Activated T-cell treated with anti-CD3 and anti-CD28 coated beads, Interleukin-2, amount 50 U/mL, for 24 hours (primary cell): ENCODE data around the gene SEMA4D.

Source experiments
- DNase-seq: peaks from one replicate; pipeline ENCODE4 v3.0.0-alpha.2; 2020
- H3K27ac Mint-ChIP-seq: 2 replicates; pipeline ENCODE4 v1.8.0; 2020; ENCODE audit warnings: mild to moderate bottlenecking, mixed read lengths
- H3K27me3 Mint-ChIP-seq: 2 replicates; pipeline ENCODE4 v1.8.0; 2020; ENCODE audit warnings: mixed read lengths
- H3K36me3 Mint-ChIP-seq: 2 replicates; pipeline ENCODE4 v1.8.0; 2020; ENCODE audit warnings: low read depth, mixed read lengths
- H3K4me1 Mint-ChIP-seq: 2 replicates; pipeline ENCODE4 v1.8.0; 2020; ENCODE audit warnings: low read depth, mixed read lengths
- H3K4me3 Mint-ChIP-seq: 2 replicates; pipeline ENCODE4 v1.8.0; 2020; ENCODE audit warnings: mild to moderate bottlenecking, moderate library complexity, mixed read lengths
- H3K9me3 Mint-ChIP-seq: 2 replicates; pipeline ENCODE4 v1.8.0; 2020; ENCODE audit warnings: mixed read lengths

SEMA4D gene

GRCh38 chr9:89426384-89426961, 71.4 kb downstream of the SEMA4D start:
- peak overlapping the region; percentile 64 for H3K4me3 Mint-ChIP-seq
- peaks cover 10% of the 10 kb centered on the region for H3K9me3 Mint-ChIP-seq
- H3K27me3 Mint-ChIP-seq: no peaks in the 10 kb centered on the region
- H3K27ac Mint-ChIP-seq: peak overlapping the region; percentile 100
- H3K4me1 Mint-ChIP-seq: peaks cover 99% of the 10 kb centered on the region
- DNase-seq: peak; percentile 72
- H3K36me3 Mint-ChIP-seq: peaks cover 84% of the 10 kb centered on the region

GRCh38 chr9:89425921-89426383, 72.0 kb downstream of the SEMA4D start:
- peak; percentile 61 for DNase-seq
- Mint-ChIP-seq H3K4me3 (peak overlapping the region; percentile 64), H3K4me1 (peaks cover 99% of the 10 kb centered on the region), H3K27ac (peak overlapping the region; percentile 100), H3K27me3 (no peaks in the 10 kb centered on the region), H3K36me3 (peaks cover 89% of the 10 kb centered on the region), H3K9me3 (peaks cover 10% of the 10 kb centered on the region)

- H3K27ac Mint-ChIP-seq: peak overlapping the region; percentile 100
- H3K4me1 Mint-ChIP-seq: peaks cover 99% of the 10 kb centered on the region
- peak; percentile 62 for DNase-seq
- H3K36me3 Mint-ChIP-seq: peaks cover 94% of the 10 kb centered on the region
- no peaks in the 10 kb centered on the region for H3K27me3 Mint-ChIP-seq
- H3K4me3 Mint-ChIP-seq: peak overlapping the region; percentile 64
- H3K9me3 Mint-ChIP-seq: peaks cover 10% of the 10 kb centered on the region
Measured at GRCh38 chr9:89425024-89425805, 72.7 kb downstream of the SEMA4D start.

GRCh38 chr9:89422151-89422975, 75.5 kb downstream of the SEMA4D start:
- Mint-ChIP-seq H3K4me1 (peaks cover 99% of the 10 kb centered on the region), H3K36me3 (peaks cover 96% of the 10 kb centered on the region), H3K4me3 (peak overlapping the region; percentile 51), H3K27ac (peak overlapping the region; percentile 100), H3K27me3 (no peaks in the 10 kb centered on the region), H3K9me3 (peaks cover 17% of the 10 kb centered on the region)
- DNase-seq: peak; percentile 83

- peak overlapping the region; percentile 51 for H3K4me3 Mint-ChIP-seq
- peak; percentile 65 for DNase-seq
- peak overlapping the region; percentile 100 for H3K27ac Mint-ChIP-seq
- peaks cover 22% of the 10 kb centered on the region for H3K9me3 Mint-ChIP-seq
- no peaks in the 10 kb centered on the region for H3K27me3 Mint-ChIP-seq
- H3K36me3 Mint-ChIP-seq: peaks cover 96% of the 10 kb centered on the region
- peaks cover 99% of the 10 kb centered on the region for H3K4me1 Mint-ChIP-seq
Measured at GRCh38 chr9:89421595-89421994, 76.3 kb downstream of the SEMA4D start.

GRCh38 chr9:89420397-89421178, 77.3 kb downstream of the SEMA4D start:
- Mint-ChIP-seq H3K4me1 (peaks cover 98% of the 10 kb centered on the region), H3K27ac (peak overlapping the region; percentile 100)
- peak; percentile 63 for DNase-seq

GRCh38 chr9:89419978-89420394, 77.9 kb downstream of the SEMA4D start:
- peak overlapping the region; percentile 100 for H3K27ac Mint-ChIP-seq
- H3K4me1 Mint-ChIP-seq: peaks cover 98% of the 10 kb centered on the region
- peak overlapping the region; percentile 73 for H3K4me3 Mint-ChIP-seq
- DNase-seq: peak; percentile 80
- peaks cover 97% of the 10 kb centered on the region for H3K36me3 Mint-ChIP-seq
- H3K27me3 Mint-ChIP-seq: no peaks in the 10 kb centered on the region
- H3K9me3 Mint-ChIP-seq: peaks cover 26% of the 10 kb centered on the region

More at GRCh38 chr9:89420397-89421178, 77.3 kb downstream of the SEMA4D start:
- Mint-ChIP-seq H3K9me3 (peaks cover 26% of the 10 kb centered on the region), H3K27me3 (no peaks in the 10 kb centered on the region), H3K4me3 (peak overlapping the region; percentile 73), H3K36me3 (peaks cover 97% of the 10 kb centered on the region)

- peak; percentile 78 for DNase-seq
- H3K4me3 Mint-ChIP-seq: peak overlapping the region; percentile 73
- H3K9me3 Mint-ChIP-seq: peaks cover 18% of the 10 kb centered on the region
- H3K27ac Mint-ChIP-seq: peak overlapping the region; percentile 100
- H3K4me1 Mint-ChIP-seq: peaks cover 98% of the 10 kb centered on the region
- no peaks in the 10 kb centered on the region for H3K27me3 Mint-ChIP-seq
- H3K36me3 Mint-ChIP-seq: peaks cover 97% of the 10 kb centered on the region
Measured at GRCh38 chr9:89418882-89419640, 78.9 kb downstream of the SEMA4D start.

- H3K36me3 Mint-ChIP-seq: peaks cover 97% of the 10 kb centered on the region
Measured at GRCh38 chr9:89418474-89418845, 79.5 kb downstream of the SEMA4D start.

GRCh38 chr9:89417832-89418473, 80.0 kb downstream of the SEMA4D start:
- peak overlapping the region; percentile 73 for H3K4me3 Mint-ChIP-seq
- DNase-seq: peak; percentile 57
- H3K27ac Mint-ChIP-seq: peak overlapping the region; percentile 100
- H3K4me1 Mint-ChIP-seq: peaks cover 98% of the 10 kb centered on the region
- no peaks in the 10 kb centered on the region for H3K27me3 Mint-ChIP-seq
- peaks cover 16% of the 10 kb centered on the region for H3K9me3 Mint-ChIP-seq
- peaks cover 99% of the 10 kb centered on the region for H3K36me3 Mint-ChIP-seq

More at GRCh38 chr9:89418474-89418845, 79.5 kb downstream of the SEMA4D start:
- Mint-ChIP-seq H3K27ac (peak overlapping the region; percentile 100), H3K4me3 (peak overlapping the region; percentile 73), H3K4me1 (peaks cover 98% of the 10 kb centered on the region), H3K27me3 (no peaks in the 10 kb centered on the region), H3K9me3 (peaks cover 16% of the 10 kb centered on the region)
- DNase-seq: no peak

- Mint-ChIP-seq H3K4me3 (peak overlapping the region; percentile 43), H3K27me3 (no peaks in the 10 kb centered on the region), H3K9me3 (peaks cover 22% of the 10 kb centered on the region), H3K27ac (peak overlapping the region; percentile 88), H3K36me3 (peaks cover 100% of the 10 kb centered on the region), H3K4me1 (peaks cover 99% of the 10 kb centered on the region)
- DNase-seq: no peak
Measured at GRCh38 chr9:89414670-89415324, 83.1 kb downstream of the SEMA4D start.

- Mint-ChIP-seq H3K4me3 (no peak overlapping the region), H3K36me3 (peaks cover 100% of the 10 kb centered on the region), H3K27me3 (no peaks in the 10 kb centered on the region), H3K4me1 (peaks cover 99% of the 10 kb centered on the region), H3K27ac (peak overlapping the region; percentile 88), H3K9me3 (peaks cover 20% of the 10 kb centered on the region)
- no peak for DNase-seq
Measured at GRCh38 chr9:89413963-89414638, 83.8 kb downstream of the SEMA4D start.
